HG03196 (cell line): ENCODE measurements around the gene BMF.
"Not testable (repeated sequence)": the region's sequence is repeated elsewhere in the genome, so short reads cannot be mapped to it uniquely, and the experiment has no call there.

Experiments
- ATAC-seq: cut with Tn5 transposase; IDR thresholded peaks from one replicate; pipeline ENCODE4 v1.9.1; 2021; ENCODE audit not compliant: unreplicated experiment

BMF gene

GRCh38 chr15:40088929-40089755, 19.5 kb downstream of the BMF start:
- no peak for ATAC-seq

- no peak for ATAC-seq
Observed at GRCh38 chr15:40087991-40088928, 20.4 kb downstream of the BMF start.

GRCh38 chr15:40087068-40087810, 21.4 kb downstream of the BMF start:
- ATAC-seq: no peak

GRCh38 chr15:40085266-40085665, 23.4 kb downstream of the BMF start:
- no peak for ATAC-seq

- no peak for ATAC-seq
Observed at GRCh38 chr15:40084650-40085049, 24.0 kb downstream of the BMF start.

- ATAC-seq: no peak
Observed at GRCh38 chr15:40082195-40082883, 26.3 kb downstream of the BMF start.

- no peak for ATAC-seq
Observed at GRCh38 chr15:40081691-40082194, 26.9 kb downstream of the BMF start.

- ATAC-seq: no peak
Observed at GRCh38 chr15:40080847-40081246, 27.8 kb downstream of the BMF start.

- ATAC-seq: no peak
Observed at GRCh38 chr15:40080104-40080503, 28.6 kb downstream of the BMF start.

GRCh38 chr15:40079456-40079855, 29.2 kb downstream of the BMF start:
- ATAC-seq: no peak

GRCh38 chr15:40075298-40076044, 33.2 kb downstream of the BMF start:
- ATAC-seq: no peak

GRCh38 chr15:40074656-40075055, 34.0 kb downstream of the BMF start:
- not testable (repeated sequence) for ATAC-seq

- not testable (repeated sequence) for ATAC-seq
Observed at GRCh38 chr15:40073716-40074490, 34.8 kb downstream of the BMF start.

GRCh38 chr15:40072216-40072990, 36.3 kb downstream of the BMF start:
- ATAC-seq: no peak

- no peak for ATAC-seq
Observed at GRCh38 chr15:40070608-40071218, 38.0 kb downstream of the BMF start.

GRCh38 chr15:40070166-40070557, 38.5 kb downstream of the BMF start:
- ATAC-seq: peak; percentile 23
